Gastrocnemius medialis (tissue), 4 donors: Measurements from ENCODE around the gene GSAP. TPM values are rescaled to one million over a fixed set of nuclear protein-coding genes. Genes with fewer than 3 reads are reported as not detected.
"Not testable (repeated sequence)": the region's sequence is repeated elsewhere in the genome, so short reads cannot be mapped to it uniquely, and the experiment has no call there.

Experiments
- ATAC-seq, 2 donors: fragments of 150-250 bp; one replicate each; pipeline ENCODE4 v1.9.1; 2016
- DNase-seq, 2 donors: peaks; one replicate each; pipeline ENCODE4 v3.0.0-alpha.2; 2019
- H3K27ac ChIP-seq, 4 donors: fragments of 200-600 bp; sonication (generic); 1 replicate in 1 of 4; 2 replicates in 3 of 4; pipeline ENCODE4 v1.5.1; 2016 to 2018; ENCODE audit warnings: mild to moderate bottlenecking in 2 of 4, moderate library complexity in 1 of 4
- H3K27me3 ChIP-seq, 3 donors: fragments of 200-600 bp; sonication (generic) in 2 of 3; 1 replicate in 1 of 3; 2 replicates in 2 of 3; pipeline versions ENCODE4 v1.5.1 to v1.6.0; 2016 to 2019; ENCODE audit warnings: mild to moderate bottlenecking in 1 of 3, moderate library complexity in 1 of 3
- H3K36me3 ChIP-seq, 2 donors: fragments of 200-600 bp; sonication (generic) in 1 of 2; one replicate each; pipeline ENCODE4 v1.5.1; 2017 to 2018
- H3K4me1 ChIP-seq, 2 donors: fragments of 200-600 bp; sonication (generic) in 1 of 2; one replicate each; pipeline ENCODE4 v1.5.1; 2016 to 2017; ENCODE audit warnings: mild to moderate bottlenecking in 2 of 2
- H3K4me3 ChIP-seq, 4 donors: fragments of 200-600 bp; sonication (generic) in 3 of 4; 1 replicate in 1 of 4; 2 replicates in 3 of 4; pipeline ENCODE4 v1.5.1; 2016 to 2019; ENCODE audit warnings: mild to moderate bottlenecking in 2 of 4
- H3K9me3 ChIP-seq, 3 donors: fragments of 200-600 bp; sonication (generic) in 2 of 3; 1 replicate in 1 of 3; 2 replicates in 2 of 3; pipeline ENCODE4 v1.5.1; 2016 to 2019
- POLR2A ChIP-seq, 2 donors: fragments of 450-650 bp; IDR thresholded peaks; one replicate each; pipeline ENCODE4 v1.6.1; 2017; ENCODE audit warnings: antibody characterized with exemption in 2 of 2, mild to moderate bottlenecking in 2 of 2, moderate library complexity in 2 of 2
- in situ Hi-C, 4 donors: fragments of 200-750 bp; cut with MboI; loops; one replicate each; pipeline versions ENCODE4 v1.15.0 to v1.8.0; 2017; ENCODE audit warnings: low sequenced_read_pairs in 4 of 4
- intact Hi-C: fragments of 100-400 bp; cut with DNase I; formaldehyde crosslinking; loops from one replicate; pipeline ENCODE4 v1.15.1; 2023; ENCODE audit warnings: low total_unique reads
- total RNA-seq, 4 donors: library from RNA; depleted of rRNA; stranded (reverse); fragments of >200 nt; gene quantifications; one replicate each; pipeline versions ENCODE4 v1.1.0 to v1.2.3, GENCODE V29; 2016
- TF ChIP-seq, protein P1 (sequence below), 5 experiments: fragments of 450-650 bp in 3 of 5; fragments of 200-600 bp in 2 of 5; sonication (generic) in 2 of 5; IDR thresholded peaks in 4 of 5; conservative IDR thresholded peaks in 1 of 5; 1 replicate in 4 of 5; 2 replicates in 1 of 5; pipeline ENCODE4 v1.5.1; 2016 to 2019; ENCODE audit warnings: antibody characterized with exemption in 5 of 5, mild to moderate bottlenecking in 3 of 5, moderate library complexity in 3 of 5

The GSAP gene, protein sequence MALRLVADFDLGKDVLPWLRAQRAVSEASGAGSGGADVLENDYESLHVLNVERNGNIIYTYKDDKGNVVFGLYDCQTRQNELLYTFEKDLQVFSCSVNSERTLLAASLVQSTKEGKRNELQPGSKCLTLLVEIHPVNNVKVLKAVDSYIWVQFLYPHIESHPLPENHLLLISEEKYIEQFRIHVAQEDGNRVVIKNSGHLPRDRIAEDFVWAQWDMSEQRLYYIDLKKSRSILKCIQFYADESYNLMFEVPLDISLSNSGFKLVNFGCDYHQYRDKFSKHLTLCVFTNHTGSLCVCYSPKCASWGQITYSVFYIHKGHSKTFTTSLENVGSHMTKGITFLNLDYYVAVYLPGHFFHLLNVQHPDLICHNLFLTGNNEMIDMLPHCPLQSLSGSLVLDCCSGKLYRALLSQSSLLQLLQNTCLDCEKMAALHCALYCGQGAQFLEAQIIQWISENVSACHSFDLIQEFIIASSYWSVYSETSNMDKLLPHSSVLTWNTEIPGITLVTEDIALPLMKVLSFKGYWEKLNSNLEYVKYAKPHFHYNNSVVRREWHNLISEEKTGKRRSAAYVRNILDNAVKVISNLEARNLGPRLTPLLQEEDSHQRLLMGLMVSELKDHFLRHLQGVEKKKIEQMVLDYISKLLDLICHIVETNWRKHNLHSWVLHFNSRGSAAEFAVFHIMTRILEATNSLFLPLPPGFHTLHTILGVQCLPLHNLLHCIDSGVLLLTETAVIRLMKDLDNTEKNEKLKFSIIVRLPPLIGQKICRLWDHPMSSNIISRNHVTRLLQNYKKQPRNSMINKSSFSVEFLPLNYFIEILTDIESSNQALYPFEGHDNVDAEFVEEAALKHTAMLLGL
- 1 to 10 TPM; 1.2 to 8.3 (median 2.5) TPM for total RNA-seq

DNA sequence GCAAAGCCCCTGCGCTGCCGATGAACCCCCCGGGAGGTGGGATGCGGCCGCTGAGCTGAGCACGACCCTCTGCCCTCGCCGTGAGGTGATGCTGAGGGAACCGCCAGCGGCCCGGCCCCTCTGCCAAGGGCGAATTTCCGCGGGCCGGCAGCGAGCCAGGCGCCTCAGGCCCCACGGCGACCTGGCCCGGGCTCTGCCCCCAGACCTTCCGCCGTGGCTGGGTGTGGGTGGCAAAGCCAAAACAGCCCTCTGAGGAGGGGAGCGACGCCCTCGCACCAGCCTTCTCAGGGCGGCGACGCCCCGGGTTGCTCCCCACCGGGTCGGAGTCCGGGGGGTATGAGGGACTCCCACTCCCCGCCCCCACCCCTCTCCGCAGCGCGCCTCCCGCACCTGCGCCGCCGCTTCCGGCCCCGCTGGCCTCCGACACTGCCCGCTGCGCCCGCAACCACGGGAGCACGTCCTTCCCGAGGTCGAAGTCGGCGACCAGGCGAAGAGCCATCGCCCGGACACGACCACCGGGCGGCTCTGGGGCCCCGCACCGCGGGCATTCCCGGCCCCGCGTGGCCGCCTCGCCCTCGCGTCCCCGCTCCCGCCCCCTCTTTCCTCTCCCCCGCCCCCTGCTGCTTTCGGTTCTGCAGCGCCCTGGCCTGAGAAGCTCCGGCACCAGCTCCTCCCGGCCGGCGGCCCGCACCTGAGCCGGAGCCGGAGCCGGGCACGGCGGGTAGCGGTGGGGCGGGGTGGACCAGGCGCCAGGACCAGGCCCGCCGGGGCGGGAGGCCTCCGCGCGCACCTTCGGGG, at the start of gene GSAP:
GSAP (minus strand) TSS at position 527 of the 798 bp plus-strand sequence; CDS start at position 499, 28 bp downstream.
- peak; percentile 83 to 84 for ATAC-seq

DNA sequence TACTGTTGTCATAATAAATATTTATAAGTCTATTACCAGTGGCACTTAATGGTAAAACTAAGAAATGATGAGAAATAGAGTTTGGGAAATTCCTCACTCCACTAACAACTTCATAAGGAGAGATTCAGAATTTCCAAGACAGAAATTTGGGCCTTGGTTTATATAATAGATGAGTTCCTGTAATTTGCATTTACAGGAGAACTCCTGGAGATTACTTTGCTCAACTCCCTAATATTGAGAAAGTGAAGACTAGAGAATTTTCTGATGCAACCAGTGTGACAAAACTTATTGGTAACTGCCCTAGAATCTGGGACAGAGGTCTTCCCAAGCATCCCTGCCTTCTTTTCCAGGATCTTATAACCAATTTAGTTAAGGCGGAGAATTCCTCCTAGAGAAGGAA, 49.1 kb upstream of the GSAP start:
- Histone ChIP-seq H3K27me3 (no peaks in the 10 kb centered on the region), H3K36me3 (no peaks in the 10 kb centered on the region), H3K4me3 (no peak overlapping the region), H3K9me3 (no peaks in the 10 kb centered on the region), H3K27ac (no peak overlapping the region), H3K4me1 (no peaks in the 10 kb centered on the region)
- DNase-seq (no peak), ATAC-seq (no peak)
- TF ChIP-seq, protein P1, sequence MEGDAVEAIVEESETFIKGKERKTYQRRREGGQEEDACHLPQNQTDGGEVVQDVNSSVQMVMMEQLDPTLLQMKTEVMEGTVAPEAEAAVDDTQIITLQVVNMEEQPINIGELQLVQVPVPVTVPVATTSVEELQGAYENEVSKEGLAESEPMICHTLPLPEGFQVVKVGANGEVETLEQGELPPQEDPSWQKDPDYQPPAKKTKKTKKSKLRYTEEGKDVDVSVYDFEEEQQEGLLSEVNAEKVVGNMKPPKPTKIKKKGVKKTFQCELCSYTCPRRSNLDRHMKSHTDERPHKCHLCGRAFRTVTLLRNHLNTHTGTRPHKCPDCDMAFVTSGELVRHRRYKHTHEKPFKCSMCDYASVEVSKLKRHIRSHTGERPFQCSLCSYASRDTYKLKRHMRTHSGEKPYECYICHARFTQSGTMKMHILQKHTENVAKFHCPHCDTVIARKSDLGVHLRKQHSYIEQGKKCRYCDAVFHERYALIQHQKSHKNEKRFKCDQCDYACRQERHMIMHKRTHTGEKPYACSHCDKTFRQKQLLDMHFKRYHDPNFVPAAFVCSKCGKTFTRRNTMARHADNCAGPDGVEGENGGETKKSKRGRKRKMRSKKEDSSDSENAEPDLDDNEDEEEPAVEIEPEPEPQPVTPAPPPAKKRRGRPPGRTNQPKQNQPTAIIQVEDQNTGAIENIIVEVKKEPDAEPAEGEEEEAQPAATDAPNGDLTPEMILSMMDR (IDR thresholded peaks at IDR 0.05 in 4 of 5, conservative IDR thresholded peaks at IDR 0.05 in 1 of 5) = no peak
- no peak for TF ChIP-seq POLR2A (IDR thresholded peaks at IDR 0.05)
- in situ Hi-C loops = no loop called here
- intact Hi-C loops = no loop called here

More for the DNA sequence above, at the start of gene GSAP:
- H3K4me1 ChIP-seq = peaks cover 0 to 15% of the 10 kb centered on the region in 2 donors
- in situ Hi-C loops = no loop called here
- no peaks in the 10 kb centered on the region for H3K36me3 ChIP-seq
- intact Hi-C loops = loop anchor here (2.0 kb wide), 1 partner anchor 123 kb away; no protein-coding TSS in a partner anchor
- peak within 1 kb of the TSS; percentile 75 to 87 (median 82) for H3K27ac ChIP-seq
- peak; percentile 45 to 54 for DNase-seq
- TF ChIP-seq, protein P1 (IDR thresholded peaks at IDR 0.05 in 4 of 5, conservative IDR thresholded peaks at IDR 0.05 in 1 of 5) = peak in 1 of 5 experiments; percentile 35
- TF ChIP-seq POLR2A (IDR thresholded peaks at IDR 0.05) = no peak
- H3K9me3 ChIP-seq = no peaks in the 10 kb centered on the region
- peak within 1 kb of the TSS; percentile 84 to 92 (median 88) for H3K4me3 ChIP-seq
- H3K27me3 ChIP-seq = no peaks in the 10 kb centered on the region

DNA sequence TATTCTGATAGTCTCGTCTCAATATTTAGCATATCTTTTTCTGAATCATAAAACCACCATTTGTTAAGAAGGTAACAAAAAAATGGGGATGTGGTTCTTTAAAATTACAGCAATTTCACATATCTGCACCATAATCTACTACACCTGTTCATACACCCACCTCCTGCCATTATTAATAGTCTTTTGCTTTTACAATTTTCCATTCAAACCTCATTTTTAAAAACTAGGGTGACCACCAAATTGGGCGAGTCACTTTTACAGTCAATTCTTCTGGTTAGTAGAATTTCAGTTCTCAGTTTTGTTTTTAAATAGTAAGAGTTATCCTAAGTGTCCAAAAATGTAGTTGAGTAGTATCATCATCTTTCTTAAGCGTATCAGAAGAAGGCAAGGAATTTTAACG, 48.4 kb upstream of the GSAP start:
- TF ChIP-seq POLR2A (IDR thresholded peaks at IDR 0.05) = no peak
- TF ChIP-seq, protein P1 (IDR thresholded peaks at IDR 0.05 in 4 of 5, conservative IDR thresholded peaks at IDR 0.05 in 1 of 5) = no peak
- H3K27ac ChIP-seq = no peak overlapping the region
- ATAC-seq (no peak), DNase-seq (no peak)
- H3K27me3 ChIP-seq = no peaks in the 10 kb centered on the region
- H3K4me3 ChIP-seq = no peak overlapping the region
- intact Hi-C loops = no loop called here
- no peaks in the 10 kb centered on the region for H3K9me3 ChIP-seq
- in situ Hi-C loops = no loop called here
- no peaks in the 10 kb centered on the region for H3K36me3 ChIP-seq
- no peaks in the 10 kb centered on the region for H3K4me1 ChIP-seq

DNA sequence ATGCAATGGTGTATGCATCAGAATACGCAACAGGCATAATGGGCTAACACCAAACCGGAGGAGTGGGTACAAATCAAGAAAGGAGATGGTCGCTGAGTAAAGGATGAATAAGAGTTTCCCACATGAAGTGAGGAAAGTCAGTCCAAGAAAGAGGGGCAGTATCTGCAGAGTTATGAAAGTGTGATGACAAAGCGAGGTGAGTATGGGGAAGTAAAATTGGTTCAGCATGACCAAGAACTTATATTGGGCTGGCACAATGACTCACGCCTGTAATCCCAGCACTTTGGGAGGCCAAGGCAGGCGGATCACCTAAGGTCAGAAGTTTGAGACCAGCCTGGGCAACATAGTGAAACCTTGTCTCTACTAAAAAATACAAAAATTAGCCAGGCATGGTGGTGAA, 47.5 kb upstream of the GSAP start:
- H3K27ac ChIP-seq, H3K4me1 ChIP-seq, ATAC-seq, H3K27me3 ChIP-seq, H3K4me3 ChIP-seq, DNase-seq, intact Hi-C loops, H3K9me3 ChIP-seq, H3K36me3 ChIP-seq, in situ Hi-C loops: not testable (repeated sequence)
